Measurements from ENCODE around the gene ALDH1L1.

DNA sequence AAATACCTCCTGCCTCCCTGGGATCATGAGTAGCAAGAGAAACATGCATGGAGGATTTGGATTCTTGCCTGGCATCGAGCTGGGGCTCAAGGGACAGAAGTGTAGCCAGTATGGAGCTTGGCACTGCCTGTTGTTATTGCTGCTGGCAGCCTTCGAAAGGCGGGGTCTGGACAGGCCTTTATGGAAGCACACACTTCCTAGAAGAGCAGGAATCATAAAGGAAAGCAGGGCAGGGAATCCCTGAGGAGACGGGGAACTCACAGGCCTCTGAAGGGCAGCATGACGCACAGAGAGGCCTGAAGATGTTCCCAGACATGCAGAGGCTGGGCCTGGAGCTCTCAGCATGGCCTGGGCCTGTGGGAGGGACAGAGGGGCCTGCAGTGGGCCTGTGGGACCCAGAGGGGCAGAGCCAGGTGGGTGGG lies 77.8 kb downstream of the ALDH1L1 start:
- no peak for TF ChIP-seq EZH2 (IDR thresholded peaks at IDR 0.05; ENCODE audit: borderline replicate concordance, insufficient read depth, low read depth, low read length, poor library complexity, severe bottlenecking)
- TF ChIP-seq, protein P1, sequence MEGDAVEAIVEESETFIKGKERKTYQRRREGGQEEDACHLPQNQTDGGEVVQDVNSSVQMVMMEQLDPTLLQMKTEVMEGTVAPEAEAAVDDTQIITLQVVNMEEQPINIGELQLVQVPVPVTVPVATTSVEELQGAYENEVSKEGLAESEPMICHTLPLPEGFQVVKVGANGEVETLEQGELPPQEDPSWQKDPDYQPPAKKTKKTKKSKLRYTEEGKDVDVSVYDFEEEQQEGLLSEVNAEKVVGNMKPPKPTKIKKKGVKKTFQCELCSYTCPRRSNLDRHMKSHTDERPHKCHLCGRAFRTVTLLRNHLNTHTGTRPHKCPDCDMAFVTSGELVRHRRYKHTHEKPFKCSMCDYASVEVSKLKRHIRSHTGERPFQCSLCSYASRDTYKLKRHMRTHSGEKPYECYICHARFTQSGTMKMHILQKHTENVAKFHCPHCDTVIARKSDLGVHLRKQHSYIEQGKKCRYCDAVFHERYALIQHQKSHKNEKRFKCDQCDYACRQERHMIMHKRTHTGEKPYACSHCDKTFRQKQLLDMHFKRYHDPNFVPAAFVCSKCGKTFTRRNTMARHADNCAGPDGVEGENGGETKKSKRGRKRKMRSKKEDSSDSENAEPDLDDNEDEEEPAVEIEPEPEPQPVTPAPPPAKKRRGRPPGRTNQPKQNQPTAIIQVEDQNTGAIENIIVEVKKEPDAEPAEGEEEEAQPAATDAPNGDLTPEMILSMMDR (IDR thresholded peaks at IDR 0.05), result no peak
